GM21723 (cell line): ENCODE measurements around the gene ZDHHC22.

ENCODE experiments used
- ATAC-seq: cut with Tn5 transposase; IDR thresholded peaks from one replicate; pipeline ENCODE4 v1.9.1; 2021; ENCODE audit warnings: mild to moderate bottlenecking, moderate library complexity; ENCODE audit not compliant: unreplicated experiment

ZDHHC22 gene

GRCh38 chr14:77106666-77107065 is 34.9 kb downstream of the ZDHHC22 start:
- ATAC-seq: no peak

GRCh38 chr14:77105145-77105939 is 36.2 kb downstream of the ZDHHC22 start:
- ATAC-seq: no peak

- no peak for ATAC-seq
Measured at GRCh38 chr14:77104393-77104792, 37.2 kb downstream of the ZDHHC22 start.

- ATAC-seq: no peak
Measured at GRCh38 chr14:77103951-77104350, 37.6 kb downstream of the ZDHHC22 start.

- no peak for ATAC-seq
Measured at GRCh38 chr14:77103475-77103874, 38.1 kb downstream of the ZDHHC22 start.

- no peak for ATAC-seq
Measured at GRCh38 chr14:77102154-77102553, 39.4 kb downstream of the ZDHHC22 start.

- no peak for ATAC-seq
Measured at GRCh38 chr14:77100961-77101360, 40.6 kb downstream of the ZDHHC22 start.

GRCh38 chr14:77099425-77100167 is 42.0 kb downstream of the ZDHHC22 start:
- ATAC-seq: no peak

- ATAC-seq: no peak
Measured at GRCh38 chr14:77098529-77099353, 42.9 kb downstream of the ZDHHC22 start.

GRCh38 chr14:77097700-77098528 is 43.7 kb downstream of the ZDHHC22 start, which contains the start of gene CIPC:
Gene CIPC, plus strand, starts transcription at chr14:77098258. Its CDS starts 7,451 bp downstream, at chr14:77105709.
- peak; percentile 89 for ATAC-seq

- ATAC-seq: no peak
Measured at GRCh38 chr14:77097006-77097699, 44.4 kb downstream of the ZDHHC22 start.

GRCh38 chr14:77094672-77095284 is 46.8 kb downstream of the ZDHHC22 start:
- ATAC-seq: no peak

- no peak for ATAC-seq
Measured at GRCh38 chr14:77092676-77093075, 48.9 kb downstream of the ZDHHC22 start.

- no peak for ATAC-seq
Measured at GRCh38 chr14:77091518-77091917, 50.1 kb downstream of the ZDHHC22 start.

- no peak for ATAC-seq
Measured at GRCh38 chr14:77088645-77089044, 52.9 kb downstream of the ZDHHC22 start.

GRCh38 chr14:77088219-77088618 is 53.4 kb downstream of the ZDHHC22 start:
- no peak for ATAC-seq

GRCh38 chr14:77087631-77088030 is 54.0 kb downstream of the ZDHHC22 start:
- ATAC-seq: no peak

GRCh38 chr14:77086951-77087350 is 54.6 kb downstream of the ZDHHC22 start:
- no peak for ATAC-seq

GRCh38 chr14:77086017-77086727 is 55.4 kb downstream of the ZDHHC22 start:
- ATAC-seq: no peak
